ENCODE data around the gene HECTD1.
"Not testable (repeated sequence)": the region's sequence is repeated elsewhere in the genome, so short reads cannot be mapped to it uniquely, and the experiment has no call there.

Gene HECTD1

GRCh38 chr14:31060253-31060875, 147.2 kb downstream of the HECTD1 start:
- TF ChIP-seq CTCF (conservative IDR thresholded peaks at IDR 0.05; ENCODE audit: low read depth), result no peak
- ChIA-PET POLR2A (ENCODE audit: low non-redundant PET) (interaction anchor here (1.2 kb wide), 1 partner anchor 34 kb away, joined by 7 read pairs; the partner anchor contains the start of gene STRN3), CTCF (interaction anchor here (0.5 kb wide), 1 partner anchor 80 kb away, joined by 3 read pairs; no protein-coding TSS in a partner anchor)
- DNase-seq (ENCODE audit: low spot score), result no peak
- H3K27ac ChIP-seq, result no peak overlapping the region

- no peak overlapping the region for H3K27ac ChIP-seq
- CTCF ChIA-PET, result interaction anchor here (0.5 to 0.7 kb wide), 2 partner anchors 39 to 79 kb away, joined by 3 read pairs; no protein-coding TSS in a partner anchor
- TF ChIP-seq CTCF (conservative IDR thresholded peaks at IDR 0.05; ENCODE audit: low read depth), result no peak
- POLR2A ChIA-PET (ENCODE audit: low non-redundant PET), result interaction anchor here (1.2 kb wide), 1 partner anchor 33 kb away, joined by 7 read pairs; the partner anchor contains the start of gene STRN3
- DNase-seq (ENCODE audit: low spot score), result peak; percentile 49
Observed at GRCh38 chr14:31059152-31059924, 148.3 kb downstream of the HECTD1 start.

GRCh38 chr14:31057701-31058364, 149.8 kb downstream of the HECTD1 start:
- POLR2A ChIA-PET (ENCODE audit: low non-redundant PET), result no interaction called here
- CTCF ChIA-PET, result no interaction called here
- DNase-seq (ENCODE audit: low spot score), result no peak
- TF ChIP-seq CTCF (conservative IDR thresholded peaks at IDR 0.05; ENCODE audit: low read depth), result no peak
- H3K27ac ChIP-seq, result 0 out of 2 replicates have a peak overlapping the region, but pooled peaks have one; percentile 26

- no peak for TF ChIP-seq CTCF (conservative IDR thresholded peaks at IDR 0.05; ENCODE audit: low read depth)
- no peak overlapping the region for H3K27ac ChIP-seq
- DNase-seq (ENCODE audit: low spot score), result no peak
- POLR2A ChIA-PET (ENCODE audit: low non-redundant PET), result no interaction called here
- CTCF ChIA-PET, result no interaction called here
Observed at GRCh38 chr14:31057035-31057434, 150.6 kb downstream of the HECTD1 start.

GRCh38 chr14:31052905-31053586, 154.5 kb downstream of the HECTD1 start:
- POLR2A ChIA-PET (ENCODE audit: low non-redundant PET); DNase-seq (ENCODE audit: low spot score); H3K27ac ChIP-seq: not testable (repeated sequence)
- CTCF ChIA-PET, result interaction anchor here (0.7 to 0.8 kb wide), 2 partner anchors 86 to 117 kb away, joined by 4 to 5 read pairs; no protein-coding TSS in a partner anchor

GRCh38 chr14:31051511-31051910, 156.1 kb downstream of the HECTD1 start:
- DNase-seq (ENCODE audit: low spot score), result no peak
- H3K27ac ChIP-seq, result no peak overlapping the region; the same call in 1 of the 2 replicates
- ChIA-PET CTCF (no interaction called here), POLR2A (ENCODE audit: low non-redundant PET) (no interaction called here)
- TF ChIP-seq CTCF (conservative IDR thresholded peaks at IDR 0.05; ENCODE audit: low read depth), result no peak
